Hepatocyte (in vitro differentiated cells): Measurements from ENCODE around the gene PTPRN. TPM values are rescaled to one million over a fixed set of nuclear protein-coding genes. Genes with fewer than 3 reads are reported as not detected.
A peak's percentile ranks its signal among the peaks of the same experiment; 100 is the strongest.

Experiments used
- DNase-seq: peaks from one replicate; pipeline ENCODE4 v3.0.0-alpha.2; 2016; ENCODE audit warnings: low spot score
- H2AFZ ChIP-seq: fragments of 200-600 bp; sonication (generic); 2 replicates; pipeline ENCODE4 v1.6.0; 2016; ENCODE audit warnings: antibody characterized with exemption, mild to moderate bottlenecking
- H3K27ac ChIP-seq: fragments of 200-600 bp; sonication (generic); 2 replicates; pipeline ENCODE4 v1.5.1; 2016; ENCODE audit warnings: mild to moderate bottlenecking
- H3K27me3 ChIP-seq: fragments of 200-600 bp; sonication (generic); 2 replicates; pipeline ENCODE4 v1.6.1; 2016
- H3K36me3 ChIP-seq: fragments of 200-600 bp; sonication (generic); replicated peaks from 2 replicates; pipeline ENCODE4 v1.5.1; 2016; ENCODE audit warnings: low read depth; ENCODE audit not compliant: insufficient read depth
- H3K4me1 ChIP-seq: fragments of 200-600 bp; sonication (generic); 2 replicates; pipeline ENCODE4 v1.5.1; 2016; ENCODE audit warnings: mild to moderate bottlenecking, moderate library complexity; ENCODE audit not compliant: insufficient read depth
- H3K4me2 ChIP-seq: fragments of 200-600 bp; sonication (generic); 2 replicates; pipeline ENCODE4 v1.6.0; 2016
- H3K4me3 ChIP-seq: fragments of 200-600 bp; sonication (generic); 2 replicates; pipeline ENCODE4 v1.5.1; 2016; ENCODE audit warnings: mild to moderate bottlenecking
- H3K79me2 ChIP-seq: fragments of 200-600 bp; sonication (generic); 2 replicates; pipeline ENCODE4 v1.6.0; 2017; ENCODE audit warnings: mild to moderate bottlenecking
- H3K9me2 ChIP-seq: fragments of 200-600 bp; sonication (generic); replicated peaks from 2 replicates; pipeline ENCODE4 v1.6.0; 2017; ENCODE audit warnings: mild to moderate bottlenecking; ENCODE audit not compliant: insufficient read depth
- H3K9me3 ChIP-seq: fragments of 200-600 bp; sonication (generic); 2 replicates; pipeline ENCODE4 v1.5.1; 2016; ENCODE audit warnings: low read depth, mild to moderate bottlenecking
- H4K20me1 ChIP-seq: fragments of 200-600 bp; sonication (generic); 2 replicates; pipeline ENCODE4 v1.6.0; 2016; ENCODE audit warnings: mild to moderate bottlenecking; ENCODE audit not compliant: insufficient read depth, poor library complexity, severe bottlenecking
- CTCF ChIP-seq: fragments of 200-600 bp; sonication (generic); IDR thresholded peaks from 2 replicates; pipeline ENCODE4 v1.5.1; 2016; ENCODE audit warnings: antibody characterized with exemption, mild to moderate bottlenecking; ENCODE audit not compliant: poor library complexity
- EZH2 ChIP-seq: fragments of 200-600 bp; sonication (generic); IDR thresholded peaks from 2 replicates; pipeline ENCODE4 v1.6.1; 2016; ENCODE audit warnings: antibody characterized with exemption, mild to moderate bottlenecking, borderline replicate concordance
- EZH2phosphoT487 ChIP-seq: fragments of 200-600 bp; sonication (generic); IDR thresholded peaks from one replicate; pipeline ENCODE4 v1.6.1; 2018; ENCODE audit warnings: antibody characterized with exemption, mild to moderate bottlenecking, low read depth, moderate library complexity; ENCODE audit not compliant: unreplicated experiment, severe bottlenecking
- WGBS: methylation state at CpG from one replicate; pipeline ENCODE4 v1.1.6; 2016; ENCODE audit warnings: low lambda C conversion rate; ENCODE audit errors: missing lambda C conversion rate; 5-methylcytosine and 5-hydroxymethylcytosine counted together
- polyA plus RNA-seq: library from polyadenylated mRNA; unstranded; fragments of >200 nt; fragmentation: Nextera tagmentation; extraction: Ambion mirVana; gene quantifications from 2 replicates; pipeline ENCODE4 v1.2.1, GENCODE V29; 2016
- total RNA-seq: library from RNA; depleted of rRNA; stranded (reverse); fragments of >200 nt; gene quantifications from 2 replicates; pipeline ENCODE4 v1.2.3, GENCODE V29; 2014

The PTPRN gene
- total and polyA plus RNA-seq, 2 experiments from 2014 or later = 4.6 to 9.8 TPM

DNA sequence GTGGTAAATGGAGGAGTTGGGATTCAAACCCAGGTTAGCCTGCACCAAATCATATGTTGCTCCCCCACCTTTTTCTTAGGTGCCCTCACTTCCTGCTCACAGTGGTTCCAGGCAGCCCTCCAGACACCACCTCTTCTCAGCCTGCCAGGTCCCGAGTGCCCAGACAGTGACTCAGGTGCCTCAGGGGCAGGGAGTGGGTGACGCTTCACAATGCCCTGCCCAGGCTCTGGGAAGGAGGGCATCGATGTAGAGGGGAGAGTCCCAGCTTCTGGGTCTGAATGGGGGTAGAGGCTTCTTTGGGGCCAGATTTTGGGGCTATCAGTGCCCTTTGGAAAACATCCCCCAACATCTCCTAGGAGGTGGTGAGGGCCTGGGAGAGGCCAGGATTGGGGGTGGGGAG lies 35.3 kb downstream of the PTPRN start:
- 83% methylated on average over 3 of the region's 3 CpGs for WGBS
- no peak overlapping the region for H2AFZ ChIP-seq
- H3K4me2 ChIP-seq = no peak overlapping the region

GRCh38 chr2:219272995-219273394 lies 36.2 kb downstream of the PTPRN start:
- no peaks in the 10 kb centered on the region for H4K20me1 ChIP-seq
- no peak overlapping the region for H3K27ac ChIP-seq
- no peaks in the 10 kb centered on the region for H3K9me3 ChIP-seq
- H3K79me2 ChIP-seq = no peaks in the 10 kb centered on the region
- no peak overlapping the region for H3K4me2 ChIP-seq
- DNase-seq = no peak
- H3K4me1 ChIP-seq = peaks cover 2% of the 10 kb centered on the region
- 64% methylated on average over 2 of the region's 2 CpGs for WGBS
- no peaks in the 10 kb centered on the region for H3K36me3 ChIP-seq
- H3K27me3 ChIP-seq = no peaks in the 10 kb centered on the region
- H3K4me3 ChIP-seq = no peak overlapping the region
- H3K9me2 ChIP-seq = no peaks in the 10 kb centered on the region
- TF ChIP-seq EZH2phosphoT487 (no peak), CTCF (no peak), EZH2 (no peak)
- H2AFZ ChIP-seq = no peak overlapping the region

More for the DNA sequence above, 35.3 kb downstream of the PTPRN start:
- DNase-seq = no peak
- no peaks in the 10 kb centered on the region for H3K36me3 ChIP-seq
- H3K4me3 ChIP-seq = no peak overlapping the region
- peaks cover 9% of the 10 kb centered on the region for H3K4me1 ChIP-seq
- no peaks in the 10 kb centered on the region for H3K9me3 ChIP-seq
- H3K9me2 ChIP-seq = no peaks in the 10 kb centered on the region
- peak overlapping the region; percentile 67 for H3K27ac ChIP-seq
- H3K27me3 ChIP-seq = no peaks in the 10 kb centered on the region
- H4K20me1 ChIP-seq = no peaks in the 10 kb centered on the region
- TF ChIP-seq EZH2phosphoT487 (no peak), CTCF (no peak), EZH2 (no peak)
- no peaks in the 10 kb centered on the region for H3K79me2 ChIP-seq

DNA sequence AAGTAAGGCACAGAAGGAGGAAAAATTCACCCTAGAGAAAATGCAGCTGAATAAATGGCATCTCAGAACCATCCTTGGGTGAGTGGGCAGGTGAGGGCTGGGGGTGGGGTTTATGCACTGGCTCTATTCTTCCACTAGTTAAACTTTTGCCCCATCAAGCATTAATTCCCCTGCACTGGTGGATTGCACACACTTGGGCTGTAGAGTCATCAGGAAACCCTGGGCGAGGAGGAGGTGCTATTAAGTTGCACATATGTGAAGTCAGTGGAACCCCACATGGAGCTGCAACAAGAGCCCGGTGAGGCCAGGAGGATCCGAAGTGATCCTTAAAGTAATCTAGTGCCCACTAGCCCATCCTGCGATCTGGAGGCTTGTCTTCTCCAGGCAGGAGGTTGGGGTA lies 36.8 kb downstream of the PTPRN start:
- WGBS = 93% methylated on average over 4 of the region's 4 CpGs
- no peaks in the 10 kb centered on the region for H3K27me3 ChIP-seq
- no peak overlapping the region for H2AFZ ChIP-seq
- DNase-seq = no peak
- no peak overlapping the region for H3K27ac ChIP-seq
- no peaks in the 10 kb centered on the region for H3K79me2 ChIP-seq
- H3K9me2 ChIP-seq = no peaks in the 10 kb centered on the region
- H4K20me1 ChIP-seq = no peaks in the 10 kb centered on the region
- no peak for TF ChIP-seq CTCF
- TF ChIP-seq EZH2 = no peak
- TF ChIP-seq EZH2phosphoT487 = no peak
- H3K4me1 ChIP-seq = no peaks in the 10 kb centered on the region
- H3K4me3 ChIP-seq = no peak overlapping the region
- H3K36me3 ChIP-seq = no peaks in the 10 kb centered on the region
- H3K4me2 ChIP-seq = no peak overlapping the region
- no peaks in the 10 kb centered on the region for H3K9me3 ChIP-seq

GRCh38 chr2:219271021-219271420 lies 38.2 kb downstream of the PTPRN start:
- no peaks in the 10 kb centered on the region for H3K9me3 ChIP-seq
- no peak for DNase-seq
- no peak overlapping the region for H2AFZ ChIP-seq
- no peaks in the 10 kb centered on the region for H4K20me1 ChIP-seq
- H3K4me2 ChIP-seq = no peak overlapping the region
- no peak overlapping the region for H3K27ac ChIP-seq
- H3K9me2 ChIP-seq = no peaks in the 10 kb centered on the region
- TF ChIP-seq EZH2phosphoT487 (no peak), EZH2 (no peak), CTCF (no peak)
- no peaks in the 10 kb centered on the region for H3K27me3 ChIP-seq
- H3K36me3 ChIP-seq = no peaks in the 10 kb centered on the region
- H3K4me3 ChIP-seq = no peak overlapping the region
- no peaks in the 10 kb centered on the region for H3K79me2 ChIP-seq
- no peaks in the 10 kb centered on the region for H3K4me1 ChIP-seq
- 88% methylated on average over 2 of the region's 2 CpGs for WGBS
